Nucleus accumbens (tissue), 56 donors: ENCODE results near the gene SLCO4C1.

Experiments used
- DNase-seq, 56 donors: peaks; one replicate each; lab custom pipeline; 2025; lab: John Stamatoyannopoulos, UW

The SLCO4C1 gene

DNA sequence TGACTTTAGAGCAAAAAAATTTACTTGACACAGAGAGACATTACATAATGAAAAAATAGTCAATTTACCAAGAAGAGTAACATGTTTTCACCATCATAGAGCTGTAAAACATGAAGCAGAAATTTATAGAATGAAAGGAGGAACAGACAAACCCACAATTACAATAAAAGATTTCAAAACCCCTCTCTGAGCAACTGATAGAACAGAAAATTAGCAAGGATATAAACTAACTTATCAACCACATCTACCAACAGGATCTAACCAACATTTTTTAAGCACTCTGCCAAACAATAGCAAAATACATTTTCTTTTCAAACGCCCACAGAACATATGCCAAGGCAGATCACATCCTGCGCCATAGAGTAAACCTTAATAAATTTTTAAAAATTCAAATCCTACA is 17.9 kb downstream of the SLCO4C1 start:
- DNase-seq = no peak

GRCh38 chr5:102277144-102277543 is 18.9 kb downstream of the SLCO4C1 start:
- DNase-seq = no peak

- no peak for DNase-seq
Observed at GRCh38 chr5:102271759-102272158, 24.3 kb downstream of the SLCO4C1 start.

DNA sequence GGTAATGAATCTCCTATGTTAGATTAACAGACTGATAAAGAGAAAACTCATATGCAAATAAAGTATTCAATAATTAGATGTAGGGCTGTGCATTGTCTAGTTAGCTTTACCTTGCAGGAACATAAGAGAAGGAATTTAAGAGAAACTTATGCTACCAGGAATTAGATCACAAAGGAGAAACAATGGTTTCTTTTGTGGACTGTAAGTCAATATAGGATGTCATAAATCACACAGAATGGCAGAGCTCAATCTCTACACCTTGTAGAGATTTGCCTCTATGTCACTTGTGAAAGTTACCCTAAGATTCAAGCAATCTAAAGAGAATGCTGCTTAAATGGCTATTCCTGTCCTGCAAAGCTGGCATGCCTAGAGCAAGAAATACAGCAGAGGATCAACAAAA is 26.0 kb downstream of the SLCO4C1 start:
- no peak for DNase-seq

- DNase-seq = no peak
Observed at GRCh38 chr5:102262688-102263087, 33.4 kb downstream of the SLCO4C1 start.

DNA sequence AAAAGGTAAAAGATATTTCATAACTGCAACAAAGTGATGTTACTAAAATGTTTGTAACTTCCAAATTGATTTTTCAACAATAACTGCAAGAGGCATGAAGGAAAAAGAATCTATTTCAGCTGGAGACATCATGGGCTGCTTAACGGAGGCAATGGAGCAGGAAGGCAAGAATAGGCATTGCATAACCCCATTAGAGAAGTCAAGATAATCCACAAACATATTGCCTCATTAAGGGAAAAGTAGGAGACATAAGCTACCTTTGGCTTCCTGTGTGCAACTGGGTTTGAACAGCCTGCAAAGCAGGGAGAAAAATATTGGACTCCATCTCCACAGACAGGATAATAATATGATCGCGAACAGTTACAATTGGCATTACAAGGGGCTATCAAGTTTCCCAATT is 46.7 kb downstream of the SLCO4C1 start:
- DNase-seq = no peak

GRCh38 chr5:102243213-102243612 is 52.9 kb downstream of the SLCO4C1 start:
- no peak for DNase-seq

GRCh38 chr5:102241809-102242421 is 54.2 kb downstream of the SLCO4C1 start:
- no peak for DNase-seq

- DNase-seq = no peak
Observed at GRCh38 chr5:102231693-102232619, 64.1 kb downstream of the SLCO4C1 start.

- DNase-seq = no peak
Observed at GRCh38 chr5:102229685-102230084, 66.4 kb downstream of the SLCO4C1 start.

- DNase-seq = no peak
Observed at GRCh38 chr5:102226321-102226720, 69.8 kb downstream of the SLCO4C1 start.

DNA sequence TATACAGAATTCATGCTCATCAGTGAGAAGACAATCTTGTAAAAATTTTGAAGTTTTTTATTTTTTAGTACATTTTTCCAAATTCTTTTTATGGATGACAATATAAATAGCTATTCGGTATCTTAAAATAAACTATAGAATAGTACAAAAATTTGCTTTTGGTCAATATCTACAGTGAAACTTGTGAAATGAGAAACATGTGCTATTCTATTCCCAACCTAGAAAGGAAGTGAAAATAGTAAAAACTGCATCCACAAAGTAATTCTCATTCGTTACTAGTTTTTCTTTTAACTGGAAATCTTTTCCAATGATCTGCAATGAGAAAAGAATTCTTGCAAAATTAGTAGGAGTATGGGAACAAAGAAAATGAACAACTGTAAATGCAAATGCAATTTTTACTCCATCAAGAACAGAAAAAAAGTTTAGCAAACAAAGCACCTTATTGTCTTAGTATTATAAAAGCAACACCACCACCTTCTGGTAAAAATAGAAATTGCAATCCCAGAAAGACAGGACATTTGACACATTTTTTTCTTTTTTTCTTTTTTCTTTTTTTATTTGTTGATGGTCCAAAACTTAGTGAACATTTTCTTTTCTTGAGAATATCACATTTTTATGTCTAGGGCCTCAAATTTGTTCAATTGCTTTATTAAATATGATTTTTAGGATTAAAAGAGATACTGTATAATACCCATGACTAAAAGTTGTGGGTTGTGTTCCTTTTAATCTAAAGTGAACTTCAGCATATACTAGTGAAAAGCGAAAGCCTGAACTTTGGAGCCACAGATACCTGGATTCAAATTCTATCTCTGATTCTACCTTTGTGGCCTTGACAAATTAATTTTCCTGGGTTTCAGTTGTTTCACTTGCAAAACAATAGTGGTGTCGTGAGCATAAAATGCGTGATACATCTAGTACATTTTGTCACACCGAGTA is 72.3 kb downstream of the SLCO4C1 start:
- DNase-seq = no peak

DNA sequence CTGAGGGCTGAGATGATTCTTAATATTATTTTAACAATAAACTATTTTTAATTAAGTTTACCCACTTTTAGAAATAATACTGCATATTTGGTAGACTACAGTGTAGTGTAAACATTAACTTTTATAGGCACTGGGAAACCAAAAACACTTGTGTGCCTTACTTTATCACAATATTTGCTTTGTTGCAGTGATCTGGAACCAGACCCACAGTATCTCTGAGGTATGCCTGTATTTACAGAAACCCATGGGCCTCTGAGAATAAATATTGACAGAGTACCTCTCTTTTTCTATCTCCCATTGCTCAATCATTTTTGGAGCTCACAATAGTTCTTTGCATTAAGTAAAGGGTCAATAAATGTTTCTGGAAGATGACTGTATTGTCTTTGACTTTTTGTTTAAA is 73.3 kb downstream of the SLCO4C1 start:
- no peak for DNase-seq

GRCh38 chr5:102221949-102222348 is 74.1 kb downstream of the SLCO4C1 start:
- no peak for DNase-seq

- no peak for DNase-seq
Observed at GRCh38 chr5:102218159-102218558, 77.9 kb downstream of the SLCO4C1 start.

DNA sequence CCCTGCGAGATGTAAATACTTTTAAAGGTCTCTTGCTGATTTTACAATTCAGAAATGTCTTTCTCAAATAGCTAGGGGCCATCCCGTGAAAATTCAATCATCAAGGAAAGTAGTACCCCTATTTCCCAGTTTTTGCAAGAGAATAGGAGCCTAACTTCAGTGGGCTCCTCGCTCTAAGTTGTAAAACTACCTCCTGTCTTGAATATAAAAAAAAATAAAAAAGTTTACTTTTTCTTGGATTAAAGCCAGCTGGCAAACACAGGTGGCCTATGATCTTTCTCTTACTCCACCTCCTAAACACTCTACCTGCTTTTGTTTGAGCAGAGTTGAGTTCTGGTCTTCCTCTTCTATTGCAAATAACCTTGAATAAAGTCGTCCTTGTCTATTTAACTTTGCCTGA is 79.4 kb downstream of the SLCO4C1 start:
- DNase-seq = no peak

- DNase-seq = no peak
Observed at GRCh38 chr5:102211165-102211564, 84.9 kb downstream of the SLCO4C1 start.

DNA sequence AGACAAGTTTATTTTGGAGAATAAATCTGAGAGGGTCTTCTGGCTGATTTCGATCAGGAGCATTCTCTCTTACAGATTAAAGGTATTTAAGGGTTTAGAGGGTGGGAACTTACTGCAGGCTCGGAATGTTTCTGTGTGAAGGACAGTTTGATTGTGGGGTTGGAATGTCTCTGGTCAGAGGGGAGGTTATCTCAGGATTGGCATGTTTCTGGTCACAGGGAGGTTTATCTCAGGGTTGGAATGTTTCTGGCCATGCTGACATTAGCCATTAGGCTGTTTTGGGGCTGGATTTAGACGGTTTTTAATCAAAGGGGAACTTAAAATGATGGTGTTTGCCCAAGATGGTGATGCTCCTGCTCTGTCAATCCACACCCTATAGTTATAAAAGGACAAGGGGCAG is 95.2 kb downstream of the SLCO4C1 start:
- DNase-seq = no peak

GRCh38 chr5:102196481-102196880 is 99.6 kb downstream of the SLCO4C1 start:
- DNase-seq = no peak
